Hematopoietic multipotent progenitor cell treated with erythropoietin and hydrocortisone succinate and interleukin-3 and kit ligand, for 6 days (in vitro differentiated cells): ENCODE measurements around the gene ST3GAL2.

Experiments
- DNase-seq: peaks from one replicate; pipeline ENCODE4 v3.0.0-alpha.2; 2015

The ST3GAL2 gene

DNA sequence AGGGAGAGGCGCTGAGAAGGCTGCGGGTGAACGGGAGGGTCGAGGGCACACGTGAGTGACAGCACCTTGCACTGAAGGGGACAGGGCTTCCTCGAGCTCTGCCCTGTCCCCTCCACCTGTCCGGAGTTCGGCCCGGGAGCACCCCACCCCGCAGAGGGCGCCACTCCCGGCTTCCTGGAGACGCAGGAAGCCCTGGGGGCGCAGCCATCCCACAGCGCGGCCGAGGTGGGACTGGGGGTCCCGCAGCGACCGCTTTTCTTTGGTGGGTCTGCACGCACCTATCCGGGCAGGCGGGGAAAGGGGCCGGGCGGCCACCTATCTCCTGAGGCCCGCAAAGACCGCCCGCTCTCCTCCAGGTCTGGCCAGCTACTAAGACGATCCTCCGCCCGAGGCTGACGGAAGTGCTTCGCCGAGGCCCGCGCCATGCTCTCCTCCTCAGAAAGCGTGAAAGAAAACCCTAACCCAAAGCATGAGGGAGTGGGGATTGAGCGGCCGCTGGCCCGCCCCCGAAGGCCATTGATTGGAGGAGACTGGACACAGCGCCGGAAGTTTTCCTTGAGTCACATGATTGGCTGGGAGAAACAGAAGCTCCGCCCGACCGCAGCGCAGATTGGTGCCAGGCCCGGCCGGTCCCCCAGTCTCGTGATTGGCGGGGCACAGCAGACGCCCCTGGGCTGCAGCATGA, 57.8 kb downstream of the ST3GAL2 start:
- peak; percentile 100 for DNase-seq

DNA sequence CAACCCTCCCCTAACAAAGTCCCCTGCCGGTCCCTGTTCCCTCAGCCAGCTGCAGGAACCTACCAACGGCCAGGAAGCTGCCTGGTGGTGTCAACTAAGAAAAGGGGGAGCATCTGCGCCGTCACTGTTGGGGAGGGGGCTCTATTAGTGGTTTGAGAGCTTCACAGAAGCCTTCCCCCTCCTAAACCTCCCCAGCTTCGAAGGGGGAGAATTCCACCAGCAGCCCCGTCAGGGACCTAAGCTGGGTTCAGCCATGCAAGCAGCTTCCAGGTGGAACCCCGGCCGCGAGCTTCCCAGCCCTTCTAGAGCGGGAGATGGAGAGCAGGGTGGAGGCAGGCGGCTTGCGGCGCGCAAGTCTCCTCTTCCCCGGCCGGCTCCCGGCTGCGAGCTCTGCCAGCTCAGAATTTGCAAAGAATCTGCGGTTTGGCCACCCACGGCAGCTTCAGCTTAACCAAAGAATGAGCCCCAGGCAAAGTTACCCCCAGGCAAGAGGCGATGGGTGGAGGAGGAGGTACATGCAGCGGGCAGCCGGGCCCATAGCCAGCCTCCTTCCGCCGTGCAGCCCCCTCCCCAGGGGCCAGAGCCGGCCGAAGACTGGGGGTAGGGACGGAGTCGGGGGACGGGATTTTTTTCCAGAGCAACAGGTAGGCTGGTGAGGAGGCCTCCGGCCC, 58.5 kb downstream of the ST3GAL2 start:
- peak; percentile 57 for DNase-seq

DNA sequence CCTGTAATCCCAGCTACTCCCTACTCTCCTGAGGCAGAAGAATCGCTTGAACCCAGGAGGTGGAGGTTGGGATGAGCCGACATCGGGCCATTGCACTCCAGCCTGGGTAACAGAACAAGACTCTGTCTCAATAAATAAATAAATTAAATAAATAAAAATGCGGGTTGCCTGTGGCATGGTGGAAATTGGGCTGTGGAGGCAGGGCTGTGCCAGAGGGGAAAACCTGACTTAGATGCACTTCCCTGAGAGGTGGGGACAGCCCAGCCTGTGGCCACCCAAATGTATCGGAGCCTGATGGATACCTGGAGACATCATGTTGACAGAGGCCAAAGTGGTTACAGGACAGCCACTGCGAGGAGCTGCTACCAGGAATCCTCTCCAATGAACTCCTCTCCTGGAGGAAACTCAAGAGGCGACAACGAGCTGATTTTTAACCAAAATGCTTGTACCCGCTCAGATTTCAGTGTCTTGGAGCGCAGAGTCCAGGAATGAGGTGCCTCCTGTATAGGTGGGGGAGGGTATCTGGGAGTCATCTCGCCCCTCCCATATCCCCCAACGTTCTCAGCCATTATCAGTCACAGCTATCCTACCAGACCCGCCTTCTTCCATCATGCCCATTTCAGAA, 59.9 kb downstream of the ST3GAL2 start:
- peak; percentile 32 for DNase-seq

DNA sequence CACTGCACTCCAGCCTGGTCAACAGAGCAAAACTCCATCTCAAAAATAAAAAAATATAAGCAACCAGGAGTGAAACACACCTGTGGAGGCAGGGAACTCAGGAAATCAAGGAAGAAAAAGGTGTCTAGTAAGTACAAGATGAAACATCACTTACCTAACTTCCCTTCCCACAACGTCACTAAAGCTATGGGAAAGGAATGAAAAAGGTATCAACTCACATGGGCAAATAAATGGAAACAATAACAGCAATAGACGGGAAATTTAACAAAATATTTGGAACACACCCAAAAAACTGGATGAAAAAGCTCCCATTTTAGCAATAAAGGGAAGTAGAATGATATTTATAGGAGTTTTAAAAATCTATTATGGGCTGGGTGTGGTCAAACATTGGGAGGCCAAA, 61.1 kb downstream of the ST3GAL2 start:
- no peak for DNase-seq

DNA sequence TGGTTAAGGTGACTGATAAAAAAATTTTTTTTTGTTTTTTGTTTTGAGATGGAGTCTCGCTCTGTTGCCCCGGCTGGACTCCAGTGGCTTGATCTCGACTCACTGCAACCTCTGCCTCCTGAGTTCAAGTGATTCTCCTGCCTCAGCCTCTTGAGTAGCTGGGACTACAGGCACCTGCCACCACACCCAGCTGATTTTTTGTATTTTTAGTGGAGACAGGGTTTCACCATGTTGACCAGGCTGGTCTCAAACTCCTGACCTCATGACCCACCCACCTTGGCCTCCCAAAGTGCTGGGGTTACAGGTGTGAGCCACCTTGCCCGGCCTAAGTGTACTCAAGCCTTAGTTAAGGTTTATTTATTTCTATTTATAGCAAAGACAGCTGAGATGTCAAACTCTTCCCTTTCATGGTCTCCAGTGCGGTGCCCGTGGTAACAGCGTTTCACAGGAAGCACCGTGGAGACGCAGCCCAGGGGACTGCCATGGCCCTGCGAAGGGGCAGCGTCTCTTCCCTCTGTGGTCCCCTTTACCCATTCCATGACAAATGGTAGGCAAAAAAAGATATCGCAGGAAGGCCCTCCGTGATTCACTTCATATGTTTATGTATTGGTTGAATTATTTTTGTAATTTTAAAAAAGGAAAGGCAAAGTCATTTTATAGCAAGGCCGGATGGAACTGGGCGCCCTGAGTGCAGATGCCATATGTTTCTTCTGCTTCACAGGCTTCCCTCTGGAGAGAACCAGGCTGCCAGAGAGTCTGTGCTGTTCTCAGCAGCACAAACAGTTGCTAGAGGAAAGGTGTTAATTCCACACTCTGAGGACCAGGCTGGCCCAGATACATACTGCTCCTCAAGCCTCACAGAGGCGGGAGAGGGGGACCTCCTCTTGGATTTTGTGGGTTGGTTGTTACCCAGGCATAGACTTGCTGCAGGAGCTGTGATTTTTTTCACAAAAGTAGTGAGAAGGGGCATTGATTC, 63.0 kb downstream of the ST3GAL2 start:
- DNase-seq, result no peak

DNA sequence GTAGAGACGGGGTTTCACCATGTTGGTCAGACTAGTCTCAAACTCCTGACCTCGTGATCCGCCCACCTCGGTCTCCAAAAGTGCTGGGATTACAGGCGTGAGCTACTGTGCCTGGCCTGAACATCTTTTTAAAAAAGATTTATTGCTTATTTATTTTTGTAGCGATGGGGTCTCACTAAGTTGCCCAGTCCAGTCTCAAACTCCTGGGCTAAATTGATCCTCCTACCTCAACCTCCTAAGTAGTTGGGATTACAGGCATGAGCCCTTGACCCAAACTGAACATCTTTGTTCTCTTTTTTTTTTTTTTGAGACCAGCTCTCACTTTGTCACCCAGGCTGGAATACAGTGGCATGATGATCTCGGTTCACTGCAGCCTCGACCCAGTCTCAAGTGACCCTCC, 64.7 kb downstream of the ST3GAL2 start:
- no peak for DNase-seq

DNA sequence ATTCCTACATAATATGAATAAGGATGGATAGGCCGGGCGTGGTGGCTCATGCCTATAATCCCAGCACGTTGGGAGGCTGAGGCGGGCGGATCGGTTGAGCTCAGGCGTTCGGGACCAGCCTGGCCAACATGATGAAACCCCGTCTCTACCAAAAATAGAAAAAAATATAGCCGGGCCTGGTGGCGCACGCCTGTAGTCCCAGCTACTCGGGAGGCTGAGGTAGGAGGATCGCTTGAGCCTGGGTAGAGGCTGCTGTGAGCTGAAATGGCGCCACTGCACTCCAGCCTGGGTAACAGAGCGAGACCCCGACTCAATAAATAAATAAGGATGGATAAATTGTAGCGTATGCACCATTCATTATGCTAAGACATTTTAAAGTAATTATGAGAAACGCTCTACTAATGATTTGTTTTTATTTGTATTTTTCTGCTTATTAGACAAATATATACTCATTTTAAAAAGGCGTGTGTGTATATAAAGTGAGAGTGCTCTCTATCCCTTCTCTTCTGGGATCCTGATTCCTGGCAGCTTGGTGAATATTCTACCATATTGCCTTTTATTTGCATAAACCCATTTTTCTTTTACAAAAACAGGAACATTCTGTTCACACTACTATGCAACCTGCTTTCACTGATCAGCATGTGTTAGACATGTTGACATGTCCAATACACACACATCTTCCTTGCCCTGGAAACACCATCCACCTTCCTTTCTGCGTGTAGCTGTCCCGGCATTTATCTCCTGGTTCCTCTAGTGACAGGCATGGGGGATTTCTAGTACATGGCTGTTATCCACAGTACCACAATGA, 65.8 kb downstream of the ST3GAL2 start:
- DNase-seq, result no peak

DNA sequence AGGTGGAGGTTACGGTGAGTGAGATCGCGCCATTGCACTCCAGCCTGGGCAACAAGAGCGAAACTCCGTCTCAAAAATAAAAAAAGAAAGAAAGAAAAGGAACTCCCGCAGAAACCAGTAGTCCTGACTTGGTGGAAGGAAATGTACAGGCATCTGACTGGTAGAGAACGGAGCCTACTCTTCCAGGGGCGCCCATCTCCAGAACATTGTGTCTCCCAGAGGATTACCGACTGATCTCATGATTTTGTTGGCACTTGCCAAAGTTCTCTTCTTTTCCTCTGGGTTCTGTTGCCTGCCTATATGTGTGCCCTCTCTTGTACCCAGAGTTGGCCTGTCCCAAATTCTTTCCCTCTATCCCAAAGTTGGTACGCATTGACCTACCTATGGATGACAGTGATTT, 68.0 kb downstream of the ST3GAL2 start:
- DNase-seq, result no peak

DNA sequence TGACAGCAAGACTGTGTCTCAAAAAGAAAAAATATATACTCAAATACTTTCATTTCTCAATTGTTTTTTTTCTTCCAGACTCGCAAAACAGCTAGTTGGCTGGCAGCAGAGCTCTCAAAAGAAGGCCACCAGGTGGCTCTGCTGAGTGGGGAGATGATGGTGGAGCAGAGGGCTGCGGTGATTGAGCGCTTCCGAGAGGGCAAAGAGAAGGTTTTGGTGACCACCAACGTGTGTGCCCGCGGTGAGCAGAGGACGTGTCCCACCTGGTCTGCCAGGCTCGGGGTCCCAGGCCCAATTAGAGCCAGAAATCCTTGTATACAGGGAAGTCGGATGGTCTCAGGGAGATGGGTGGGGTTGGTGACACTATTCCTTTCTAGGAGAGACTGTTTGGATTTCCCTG, 68.8 kb downstream of the ST3GAL2 start:
- DNase-seq, result peak; percentile 38

DNA sequence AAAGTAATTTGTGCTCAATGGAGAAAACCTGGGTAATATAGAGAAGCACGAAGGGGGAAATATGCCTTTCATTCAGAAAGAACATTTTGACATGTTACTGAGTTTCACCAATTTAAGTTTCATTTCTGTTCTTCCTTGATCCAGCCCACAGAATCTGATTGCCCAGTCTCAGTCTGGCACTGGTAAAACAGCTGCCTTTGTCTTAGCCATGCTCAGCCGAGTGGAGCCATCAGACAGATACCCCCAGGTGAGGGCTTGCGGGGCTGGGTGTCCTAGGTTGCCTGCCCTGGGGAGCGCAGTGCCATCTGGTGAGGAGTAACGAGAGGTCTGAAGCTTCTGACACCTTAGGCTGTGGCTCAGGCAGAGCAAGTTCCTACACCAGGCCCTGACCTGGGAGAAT, 74.5 kb downstream of the ST3GAL2 start:
- no peak for DNase-seq

DNA sequence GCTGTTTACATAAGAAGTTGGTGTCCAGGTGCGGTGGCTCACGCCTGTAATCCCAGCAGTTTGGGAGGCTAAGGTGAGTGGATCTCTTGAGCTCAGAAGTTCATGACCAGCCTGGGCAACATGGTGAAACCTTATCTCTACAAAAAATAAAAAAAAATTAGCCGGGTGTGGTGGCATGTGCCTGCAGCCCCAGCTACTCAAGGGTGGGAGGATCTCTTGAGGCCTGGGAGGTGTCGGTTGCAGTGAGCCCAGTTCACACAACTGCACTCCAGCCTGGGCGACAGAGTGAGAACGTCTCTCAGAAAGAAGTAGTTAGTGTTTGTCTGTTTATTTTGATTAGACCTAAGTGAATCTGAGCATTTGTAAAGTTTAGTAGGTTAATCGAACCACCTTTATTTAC, 79.3 kb downstream of the ST3GAL2 start:
- DNase-seq, result peak; percentile 69

DNA sequence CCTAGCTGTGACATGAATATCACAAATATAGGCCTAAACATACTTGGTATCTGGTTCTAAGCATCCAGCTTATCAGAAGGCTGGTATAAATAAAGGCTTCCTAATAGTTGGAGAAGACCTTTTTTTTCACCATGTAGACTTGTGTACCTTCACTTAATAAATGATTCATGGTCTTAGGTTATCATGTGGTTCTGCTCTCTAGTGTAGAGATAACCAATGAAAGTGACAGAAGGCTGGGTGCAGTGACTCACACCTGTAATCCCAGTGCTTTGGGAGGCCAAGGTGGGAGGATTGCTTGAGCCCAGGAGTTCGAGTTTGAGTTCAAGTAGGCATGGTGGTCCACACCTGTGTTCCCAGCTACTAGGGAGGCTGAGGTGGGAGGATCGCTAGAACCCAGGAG, 89.1 kb downstream of the ST3GAL2 start:
- DNase-seq, result no peak

DNA sequence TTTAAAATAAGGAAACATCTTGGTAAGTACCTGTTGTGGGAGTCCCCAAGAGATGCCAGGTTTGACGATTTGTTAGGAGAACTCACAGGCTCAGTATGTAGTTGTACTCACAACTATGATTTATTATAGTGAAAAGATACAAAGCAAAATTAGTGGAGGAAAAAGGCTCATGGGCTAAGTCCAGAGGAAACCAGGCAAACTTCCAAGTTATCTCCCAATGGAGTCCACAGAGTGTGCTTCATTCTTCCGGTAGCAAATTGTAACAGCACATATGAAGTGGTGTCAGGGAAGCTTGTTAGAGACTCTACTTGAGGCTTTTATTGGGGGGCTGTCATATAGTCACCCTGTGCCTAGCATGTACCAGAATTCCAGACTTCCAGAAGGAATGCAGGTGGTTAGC, 89.9 kb downstream of the ST3GAL2 start:
- DNase-seq, result no peak

DNA sequence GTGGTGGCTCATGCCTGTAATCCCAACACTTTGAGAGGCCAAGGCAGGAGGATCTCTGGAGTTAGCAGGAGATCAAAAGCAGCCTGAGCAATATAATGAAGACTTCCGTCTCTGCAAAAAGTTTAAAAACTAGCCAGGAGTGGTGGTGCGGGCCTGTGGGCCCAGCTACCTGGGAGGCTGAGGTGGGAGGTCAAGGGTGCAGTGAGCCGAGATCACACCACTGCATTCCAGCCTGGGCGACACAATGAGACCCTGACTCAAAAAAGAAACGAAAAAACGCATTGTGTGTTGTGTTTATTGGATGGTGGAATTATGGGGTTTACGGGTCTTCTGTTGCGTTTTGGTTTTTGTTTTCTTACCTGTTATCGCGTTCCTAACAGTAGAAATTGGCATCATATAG, 93.1 kb downstream of the ST3GAL2 start:
- DNase-seq, result peak; percentile 10

DNA sequence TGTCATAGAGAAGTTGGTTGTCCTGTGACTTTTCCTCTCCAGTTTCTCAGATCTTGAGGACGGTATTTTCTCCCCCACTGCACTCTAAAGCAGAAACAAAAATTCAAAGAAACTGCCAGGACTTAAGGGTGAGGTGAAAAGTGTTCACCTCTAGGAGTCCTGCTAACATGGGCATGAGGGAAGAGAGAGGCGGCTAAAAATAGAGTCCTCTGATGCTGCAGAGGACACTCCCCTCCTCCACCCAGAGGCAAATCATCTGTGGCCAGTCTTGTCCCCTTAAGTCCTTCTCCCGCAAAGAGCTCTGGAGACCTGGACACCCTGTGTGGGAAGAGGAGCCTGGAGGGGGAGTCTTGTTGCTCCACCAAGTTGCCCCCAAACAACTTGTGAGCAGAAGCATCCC, 96.9 kb downstream of the ST3GAL2 start:
- no peak for DNase-seq

DNA sequence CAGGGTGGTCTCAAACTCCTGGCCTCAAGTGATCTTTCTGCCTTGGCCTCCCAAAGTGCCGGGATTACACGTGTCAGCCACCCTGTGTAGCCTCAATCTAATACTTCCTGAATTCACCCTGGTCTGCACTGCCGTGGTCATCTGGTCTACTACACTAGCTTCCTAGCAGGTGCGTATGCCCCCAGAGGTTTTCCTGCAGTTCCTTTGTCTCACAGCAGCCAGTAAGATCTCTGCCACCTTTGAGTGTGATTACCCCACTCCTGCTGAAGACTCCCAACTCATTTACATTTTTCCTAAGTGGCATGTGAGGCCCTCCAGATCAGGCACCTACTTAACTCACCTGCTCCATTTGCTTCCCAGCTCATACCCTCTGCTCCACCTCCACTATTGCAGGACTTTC, 97.3 kb downstream of the ST3GAL2 start:
- no peak for DNase-seq

DNA sequence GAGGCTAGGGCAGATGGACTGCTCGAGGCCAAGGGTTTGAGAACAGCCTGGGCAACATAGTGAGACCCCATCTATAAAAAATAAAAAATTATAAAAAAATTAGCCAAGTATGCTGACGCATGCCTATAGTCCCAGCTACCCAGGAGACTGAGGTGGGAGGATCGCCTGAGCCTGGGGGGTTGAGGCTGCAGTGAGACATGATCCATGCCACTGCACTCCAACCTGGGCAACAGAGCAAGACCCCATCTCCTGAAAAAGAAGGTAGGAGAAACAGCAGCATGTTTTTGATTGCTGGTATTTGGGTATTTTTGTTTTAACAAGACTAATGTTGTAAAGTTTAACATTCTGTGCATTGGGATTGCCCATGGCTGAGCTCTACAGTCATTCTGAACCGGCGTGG, 101.1 kb downstream of the ST3GAL2 start:
- DNase-seq, result no peak

DNA sequence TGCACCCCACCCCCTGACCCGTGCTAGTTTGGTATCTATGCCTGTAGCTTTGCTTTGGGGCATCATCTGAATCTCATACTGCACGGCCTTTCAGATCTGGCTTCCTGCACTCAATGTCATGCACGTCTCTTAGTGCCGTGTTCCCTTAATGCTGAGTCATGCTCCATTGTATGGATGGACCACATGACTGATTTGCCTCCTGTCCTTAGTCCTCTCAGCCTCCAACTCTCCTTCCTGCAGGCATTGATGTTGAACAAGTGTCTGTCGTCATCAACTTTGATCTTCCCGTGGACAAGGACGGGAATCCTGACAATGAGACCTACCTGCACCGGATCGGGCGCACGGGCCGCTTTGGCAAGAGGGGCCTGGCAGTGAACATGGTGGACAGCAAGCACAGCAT, 106.2 kb downstream of the ST3GAL2 start:
- DNase-seq, result peak; percentile 38

DNA sequence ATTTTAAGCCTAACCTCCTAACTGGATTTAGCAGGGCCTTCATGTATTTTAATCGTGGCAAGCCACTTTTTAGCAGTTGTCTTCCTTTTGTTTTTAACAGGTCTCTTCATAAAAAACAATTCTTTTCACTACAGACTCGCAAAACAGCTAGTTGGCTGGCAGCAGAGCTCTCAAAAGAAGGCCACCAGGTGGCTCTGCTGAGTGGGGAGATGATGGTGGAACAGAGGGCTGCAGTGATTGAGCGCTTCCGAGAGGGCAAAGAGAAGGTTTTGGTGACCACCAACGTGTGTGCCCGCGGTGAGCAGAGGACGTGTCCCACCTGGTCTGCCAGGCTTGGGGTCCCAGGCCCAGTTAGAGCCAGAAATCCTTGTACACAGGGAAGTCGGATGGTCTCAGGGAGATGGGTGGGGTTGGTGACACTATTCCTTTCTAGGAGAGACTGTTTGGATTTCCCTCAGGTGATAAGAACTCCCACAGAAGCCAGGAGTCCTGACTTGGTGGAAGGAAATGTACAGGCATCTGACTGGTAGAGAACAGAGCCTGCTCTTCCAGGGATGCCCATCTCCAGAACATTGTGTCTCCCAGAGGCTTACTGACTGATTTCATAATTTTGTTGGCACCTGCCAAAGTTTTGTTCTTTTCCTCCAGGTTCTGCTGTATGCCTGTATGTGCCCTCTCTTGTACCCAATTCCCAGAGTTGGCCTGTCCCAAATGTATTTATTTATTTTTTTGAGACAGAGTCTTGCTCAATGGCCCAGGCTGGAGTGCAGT, 107.1 kb downstream of the ST3GAL2 start:
- peak; percentile 15 for DNase-seq

DNA sequence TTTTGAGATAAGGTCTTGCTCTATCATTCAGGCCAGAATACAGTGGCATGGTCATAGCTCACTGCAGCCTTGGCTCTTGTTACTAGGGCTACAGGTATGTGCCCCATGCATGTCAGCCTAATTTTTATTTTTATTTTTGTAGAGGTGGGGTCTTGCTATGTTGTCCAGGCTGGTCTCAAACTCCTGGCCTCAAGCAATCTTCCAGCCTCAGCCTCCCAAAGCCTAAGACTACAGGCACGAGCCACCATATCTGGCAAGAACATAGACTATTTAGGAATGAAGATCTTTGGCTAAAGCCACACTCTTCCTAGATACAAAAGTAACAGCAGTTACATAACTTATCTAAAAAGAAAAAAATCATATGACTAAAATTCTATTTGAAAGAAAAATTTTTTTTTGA, 107.8 kb downstream of the ST3GAL2 start:
- no peak for DNase-seq
